Ovary (tissue), 9 donors: Measurements from ENCODE around the gene SERTM2. TPM values are rescaled to one million over a fixed set of nuclear protein-coding genes. Genes with fewer than 3 reads are reported as not detected.

Experiments
- DNase-seq, 5 donors: peaks; one replicate each; pipeline ENCODE4 v3.0.0-alpha.2; 2019 to 2020
- H3K27ac ChIP-seq, 2 donors: fragments of 200-600 bp; one replicate each; pipeline versions ENCODE4 v1.5.1 to v1.8.0; 2019 to 2022
- H3K27me3 ChIP-seq: fragments of 200-600 bp; one replicate; pipeline ENCODE4 v1.8.0; 2022
- H3K36me3 ChIP-seq: fragments of 200-600 bp; sonication (generic); one replicate; pipeline ENCODE4 v1.5.1; 2019
- H3K4me1 ChIP-seq: one replicate; pipeline ENCODE4 v1.8.1; 2013; ENCODE audit warnings: mild to moderate bottlenecking, moderate library complexity; ENCODE audit not compliant: insufficient read depth
- H3K4me3 ChIP-seq: fragments of 200-600 bp; sonication (generic); one replicate; pipeline ENCODE4 v1.5.1; 2017
- H3K9me3 ChIP-seq, 2 donors: fragments of 200-600 bp in 1 of 2; sonication (generic) in 1 of 2; one replicate each; pipeline versions ENCODE4 v1.5.1 to v1.8.1; 2013 to 2019; ENCODE audit warnings: mild to moderate bottlenecking in 1 of 2, moderate library complexity in 1 of 2
- EP300 ChIP-seq: sonication (generic); formaldehyde crosslinking; IDR thresholded peaks from one replicate; pipeline ENCODE4 v1.6.1; 2017; ENCODE audit warnings: antibody characterized with exemption
- POLR2A ChIP-seq: fragments of 450-650 bp; IDR thresholded peaks from one replicate; pipeline ENCODE4 v1.6.1; 2017; ENCODE audit warnings: antibody characterized with exemption, mild to moderate bottlenecking, moderate library complexity
- WGBS, 3 donors: extraction: QIAGEN DNeasy Blood & Tissue Kit in 1 of 3; methylation state at CpG; one replicate each; pipeline versions ENCODE4 v1.1.5 to v1.1.7; 2013 to 2017; 5-methylcytosine and 5-hydroxymethylcytosine counted together
- intact Hi-C, 4 donors: fragments of 100-400 bp; cut with DNase I; formaldehyde crosslinking; loops; one replicate each; pipeline versions ENCODE4 v1.11.0 to v1.15.1; 2022 to 2023
- polyA plus RNA-seq, 2 donors: library from polyadenylated mRNA; stranded (reverse); fragments of 200-250 nt in 1 of 2; fragments of 350-450 nt in 1 of 2; fragmentation: Illumina TruSeq in 1 of 2; extraction: RNeasy Lipid Tissue Mini Kit (QIAGEN cat#74804) in 1 of 2; gene quantifications; one replicate each; pipeline ENCODE4 v1.2.3, GENCODE V29; 2013 to 2014
- total RNA-seq, 7 donors: library from RNA; depleted of rRNA in 2 of 7; stranded (reverse); fragments of >200 nt in 2 of 7; fragmentation: NEBNext Ultra II Directional in 3 of 7; extraction: Animal tissue kit (Norgen Biotek cat#: 25700) in 3 of 7; gene quantifications; one replicate each; pipeline versions ENCODE4 v1.1.0 to v1.2.4, GENCODE V29; 2016 to 2023
- TF ChIP-seq, protein P1 (sequence below), 3 donors: fragments of 450-650 bp in 2 of 3; fragments of 200-600 bp in 1 of 3; IDR thresholded peaks; one replicate each; pipeline versions ENCODE4 v1.5.1 to v1.8.0; 2016 to 2022; ENCODE audit warnings: antibody characterized with exemption in 3 of 3, mild to moderate bottlenecking in 1 of 3
- donor health status: DM: no; HTN: no; CAD: no; lungs with moderate emphysema.
- donor health status: DM: no; HTN: no; CAD: no.
- donor health status: Bipolar disorder and iron deficiency.
- donor health status: DM: yes; HTN: yes; CAD: no.
- donor health status: DM: no; HTN: no; CAD: no.
- donor health status: DM: yes; HTN: yes; CAD: no.

The SERTM2 gene
- total and polyA plus RNA-seq, 9 donors = 0.18 to 1.5 (median 0.72) TPM; not detected in 2

DNA sequence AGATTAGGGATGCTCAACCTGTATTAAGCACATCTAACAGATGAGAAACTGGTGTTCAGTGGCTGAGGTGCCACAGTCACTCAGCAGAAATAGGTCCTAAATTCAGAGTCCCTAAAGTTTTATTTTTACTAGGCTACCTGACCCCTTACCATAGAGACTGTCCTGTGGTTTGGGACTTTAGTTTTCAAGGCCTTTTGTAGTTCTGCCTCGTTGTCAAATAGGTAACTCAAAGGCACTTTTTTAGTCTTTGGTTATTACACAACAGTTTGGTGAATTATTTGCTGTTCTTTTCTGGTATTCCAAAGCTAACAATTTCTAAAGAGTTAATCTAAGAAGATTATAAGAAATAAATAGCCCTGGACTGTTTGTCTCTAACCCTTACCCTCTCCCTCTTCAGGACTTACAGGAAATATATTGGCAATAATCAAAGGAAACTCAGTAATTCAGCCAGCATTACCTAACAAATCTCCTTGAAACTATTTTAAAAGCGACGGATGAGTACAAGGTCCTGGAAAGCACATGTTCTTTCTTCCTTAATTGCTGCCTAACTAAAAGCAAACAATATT is 12.8 kb upstream of the SERTM2 start:
- no peak for DNase-seq
- Histone ChIP-seq H3K4me1 (no peaks in the 10 kb centered on the region), H3K9me3 (no peaks in the 10 kb centered on the region), H3K36me3 (no peaks in the 10 kb centered on the region), H3K27me3 (no peaks in the 10 kb centered on the region), H3K27ac (no peak overlapping the region), H3K4me3 (no peak overlapping the region)
- 47 to 54% (median 53%) methylated on average over 3 of the region's 3 CpGs for WGBS, 3 donors
- TF ChIP-seq EP300 (no peak), POLR2A (no peak)
- TF ChIP-seq, protein P1, sequence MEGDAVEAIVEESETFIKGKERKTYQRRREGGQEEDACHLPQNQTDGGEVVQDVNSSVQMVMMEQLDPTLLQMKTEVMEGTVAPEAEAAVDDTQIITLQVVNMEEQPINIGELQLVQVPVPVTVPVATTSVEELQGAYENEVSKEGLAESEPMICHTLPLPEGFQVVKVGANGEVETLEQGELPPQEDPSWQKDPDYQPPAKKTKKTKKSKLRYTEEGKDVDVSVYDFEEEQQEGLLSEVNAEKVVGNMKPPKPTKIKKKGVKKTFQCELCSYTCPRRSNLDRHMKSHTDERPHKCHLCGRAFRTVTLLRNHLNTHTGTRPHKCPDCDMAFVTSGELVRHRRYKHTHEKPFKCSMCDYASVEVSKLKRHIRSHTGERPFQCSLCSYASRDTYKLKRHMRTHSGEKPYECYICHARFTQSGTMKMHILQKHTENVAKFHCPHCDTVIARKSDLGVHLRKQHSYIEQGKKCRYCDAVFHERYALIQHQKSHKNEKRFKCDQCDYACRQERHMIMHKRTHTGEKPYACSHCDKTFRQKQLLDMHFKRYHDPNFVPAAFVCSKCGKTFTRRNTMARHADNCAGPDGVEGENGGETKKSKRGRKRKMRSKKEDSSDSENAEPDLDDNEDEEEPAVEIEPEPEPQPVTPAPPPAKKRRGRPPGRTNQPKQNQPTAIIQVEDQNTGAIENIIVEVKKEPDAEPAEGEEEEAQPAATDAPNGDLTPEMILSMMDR (IDR thresholded peaks at IDR 0.05) = no peak
- intact Hi-C loops = no loop called here

DNA sequence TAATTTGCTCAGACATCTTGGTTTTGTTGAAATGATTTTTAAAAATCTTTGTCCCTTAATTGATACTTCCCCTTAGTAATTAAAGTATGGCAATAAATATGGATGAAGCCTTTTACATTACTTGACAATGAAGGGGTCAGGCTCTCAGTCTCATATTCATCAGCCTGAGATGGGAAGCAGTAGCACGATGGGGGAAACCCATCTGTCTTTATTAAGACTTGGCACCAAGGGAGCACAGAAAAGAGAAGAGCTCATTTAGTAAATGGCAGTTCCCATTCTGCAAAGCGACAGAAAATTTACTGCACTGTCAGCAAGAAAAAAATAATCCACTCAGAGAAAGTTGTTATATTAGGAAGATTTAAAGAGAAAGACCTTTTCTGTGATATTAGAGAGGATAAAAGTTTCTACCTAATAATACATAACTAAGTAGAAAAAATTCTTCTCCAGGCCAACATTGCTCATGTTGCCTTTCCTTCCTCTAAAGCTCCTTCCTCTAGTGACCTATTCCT is 7.9 kb upstream of the SERTM2 start:
- no peak overlapping the region for H3K27ac ChIP-seq
- H3K9me3 ChIP-seq = no peaks in the 10 kb centered on the region
- intact Hi-C loops = no loop called here
- no peaks in the 10 kb centered on the region for H3K4me1 ChIP-seq
- no peak overlapping the region for H3K4me3 ChIP-seq
- H3K36me3 ChIP-seq = no peaks in the 10 kb centered on the region
- TF ChIP-seq POLR2A (no peak), EP300 (no peak)
- TF ChIP-seq, protein P1 (IDR thresholded peaks at IDR 0.05) = no peak
- no peak for DNase-seq
- WGBS, 3 donors = 19 to 34% (median 25%) methylated on average over 2 of the region's 2 CpGs
- no peaks in the 10 kb centered on the region for H3K27me3 ChIP-seq

DNA sequence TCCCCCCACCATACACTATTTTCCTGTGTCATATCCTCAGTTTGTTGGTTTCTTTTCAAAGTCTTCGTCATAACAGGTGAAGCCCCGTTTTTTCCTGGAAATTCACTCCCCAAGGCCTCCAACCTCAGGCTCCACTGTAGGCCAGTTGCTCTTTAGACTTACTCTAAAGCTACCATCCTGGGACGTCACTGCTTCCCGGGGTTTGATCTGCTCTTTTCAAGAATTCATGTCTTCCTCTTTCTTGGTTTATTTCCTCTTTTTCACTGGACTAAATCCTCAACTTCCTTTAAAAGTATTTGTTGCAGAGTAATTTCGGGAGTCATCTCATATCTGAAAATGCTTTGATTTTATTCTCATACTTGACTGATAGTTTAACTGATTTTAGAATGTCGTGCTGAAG is 6.5 kb upstream of the SERTM2 start:
- DNase-seq = no peak
- Histone ChIP-seq H3K4me3 (no peak overlapping the region), H3K9me3 (no peaks in the 10 kb centered on the region), H3K27ac (no peak overlapping the region), H3K4me1 (no peaks in the 10 kb centered on the region), H3K36me3 (no peaks in the 10 kb centered on the region), H3K27me3 (no peaks in the 10 kb centered on the region)
- WGBS, 3 donors = 55 to 67% (median 63%) methylated on average over 6 of the region's 6 CpGs
- TF ChIP-seq, protein P1 (IDR thresholded peaks at IDR 0.05) = no peak
- TF ChIP-seq EP300 (no peak), POLR2A (no peak)
- intact Hi-C loops = no loop called here

DNA sequence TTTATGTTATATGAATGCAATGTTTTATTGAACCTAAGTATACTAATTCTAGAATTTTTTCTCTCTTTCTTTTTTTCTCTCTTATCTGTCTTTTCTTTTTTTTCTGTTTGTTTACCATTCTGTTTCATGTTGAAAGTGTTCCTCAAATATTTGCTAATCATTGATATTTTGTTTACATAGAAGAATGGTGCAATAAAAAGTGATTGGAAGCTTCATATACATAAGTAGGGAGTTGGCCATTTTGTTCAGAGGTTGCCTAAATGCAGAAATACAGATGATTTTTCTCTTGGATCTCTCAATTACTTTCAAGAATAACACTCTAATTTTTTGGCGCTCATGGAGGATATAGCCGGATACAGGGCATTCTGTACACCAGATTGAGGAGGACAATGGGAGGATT is 5.7 kb upstream of the SERTM2 start:
- no peak for TF ChIP-seq EP300
- TF ChIP-seq, protein P1 (IDR thresholded peaks at IDR 0.05) = no peak
- no peak for TF ChIP-seq POLR2A
- Histone ChIP-seq H3K27me3 (no peaks in the 10 kb centered on the region), H3K27ac (no peak overlapping the region), H3K4me3 (no peak overlapping the region), H3K36me3 (no peaks in the 10 kb centered on the region), H3K4me1 (no peaks in the 10 kb centered on the region), H3K9me3 (no peaks in the 10 kb centered on the region)
- 91 to 93% (median 91%) methylated on average over 2 of the region's 2 CpGs for WGBS, 3 donors
- intact Hi-C loops = no loop called here
- no peak for DNase-seq
